Neuronal stem cell (in vitro differentiated cells): ENCODE measurements around the gene ZNF407.

ENCODE experiments used
- DNase-seq: peaks from one replicate; pipeline ENCODE4 v3.0.0-alpha.2; 2013; ENCODE audit warnings: low spot score
- H2AFZ ChIP-seq: one replicate; pipeline ENCODE4 v1.6.1; 2013; ENCODE audit warnings: mild to moderate bottlenecking, low read length, inconsistent platforms
- H2AK5ac ChIP-seq: 2 replicates; pipeline ENCODE4 v1.6.1; 2013; ENCODE audit warnings: low read depth, mild to moderate bottlenecking, inconsistent platforms, low read length, moderate library complexity, mixed read lengths
- H2BK120ac ChIP-seq: 2 replicates; pipeline ENCODE4 v1.6.1; 2013; ENCODE audit warnings: low read depth, mild to moderate bottlenecking, inconsistent platforms, low read length, moderate library complexity, mixed read lengths
- H2BK12ac ChIP-seq: one replicate; pipeline ENCODE4 v1.6.1; 2013; ENCODE audit warnings: low read length, inconsistent platforms
- H2BK15ac ChIP-seq: 2 replicates; pipeline ENCODE4 v1.6.1; 2013; ENCODE audit warnings: mild to moderate bottlenecking, low read length, inconsistent platforms, mixed read lengths
- H2BK5ac ChIP-seq: one replicate; pipeline ENCODE4 v1.6.1; 2013; ENCODE audit warnings: inconsistent platforms, mild to moderate bottlenecking, low read length, moderate library complexity
- H3K14ac ChIP-seq: one replicate; pipeline ENCODE4 v1.6.1; 2013; ENCODE audit warnings: low read length, inconsistent platforms
- H3K18ac ChIP-seq: 2 replicates; pipeline ENCODE4 v1.6.1; 2013; ENCODE audit warnings: low read length, inconsistent platforms
- H3K23ac ChIP-seq: 2 replicates; pipeline ENCODE4 v1.6.1; 2013; ENCODE audit warnings: low read depth, mild to moderate bottlenecking, mixed read lengths, low read length, inconsistent platforms; ENCODE audit not compliant: poor library complexity
- H3K27ac ChIP-seq: replicated peaks from 3 replicates; pipeline ENCODE4 v1.5.1; 2013; ENCODE audit warnings: low read length, inconsistent platforms
- H3K27me3 ChIP-seq, 3 experiments: 2 replicates each; pipeline ENCODE4 v1.6.1; 2013; ENCODE audit warnings: low read length in 3 of 3, mild to moderate bottlenecking in 2 of 3, inconsistent platforms in 1 of 3, low read depth in 1 of 3, mixed read lengths in 1 of 3, moderate library complexity in 1 of 3; ENCODE audit not compliant: control insufficient read depth in 3 of 3, insufficient read depth in 3 of 3
- H3K36me3 ChIP-seq, 2 donors: replicated peaks in 1 of 2; 2 replicates each; pipeline ENCODE4 v1.6.1; 2013; ENCODE audit warnings: low read length in 2 of 2; ENCODE audit not compliant: control insufficient read depth in 2 of 2, insufficient read depth in 2 of 2
- H3K4ac ChIP-seq: 2 replicates; pipeline ENCODE4 v1.6.1; 2013; ENCODE audit warnings: inconsistent platforms, mild to moderate bottlenecking, low read length, moderate library complexity
- H3K4me1 ChIP-seq, 2 donors: 1 replicate in 1 of 2; 2 replicates in 1 of 2; pipeline ENCODE4 v1.6.1; 2013; ENCODE audit warnings: low read length in 2 of 2, low read depth in 1 of 2; ENCODE audit not compliant: control insufficient read depth in 2 of 2, insufficient read depth in 1 of 2
- H3K4me2 ChIP-seq: one replicate; pipeline ENCODE4 v1.6.1; 2013; ENCODE audit warnings: mild to moderate bottlenecking, low read length, inconsistent platforms; ENCODE audit not compliant: insufficient read depth, poor library complexity, severe bottlenecking
- H3K4me3 ChIP-seq, 2 donors: 2 replicates each; pipeline ENCODE4 v1.5.1; 2013; ENCODE audit warnings: low read length in 2 of 2, mild to moderate bottlenecking in 2 of 2, inconsistent platforms in 1 of 2, moderate library complexity in 1 of 2
- H3K79me1 ChIP-seq: one replicate; pipeline ENCODE4 v1.6.1; 2013; ENCODE audit warnings: low read depth, mild to moderate bottlenecking, inconsistent platforms, low read length, moderate library complexity
- H3K9ac ChIP-seq: one replicate; pipeline ENCODE4 v1.6.1; 2013; ENCODE audit warnings: mild to moderate bottlenecking, low read depth, low read length, inconsistent platforms; ENCODE audit not compliant: poor library complexity
- H3K9me3 ChIP-seq, 2 donors: replicated peaks in 1 of 2; 2 replicates each; pipeline versions ENCODE3 to v1.6.1; 2013; ENCODE audit warnings: low read length in 2 of 2, mild to moderate bottlenecking in 2 of 2, inconsistent platforms in 1 of 2, low read depth in 1 of 2, mixed read lengths in 1 of 2, moderate library complexity in 1 of 2; ENCODE audit not compliant: control insufficient read depth in 2 of 2, insufficient read depth in 1 of 2
- H4K8ac ChIP-seq: one replicate; pipeline ENCODE4 v1.6.1; 2013; ENCODE audit warnings: low read depth, mild to moderate bottlenecking, inconsistent platforms, low read length, moderate library complexity
- H4K91ac ChIP-seq: one replicate; pipeline ENCODE4 v1.6.1; 2013; ENCODE audit warnings: low read length, low read depth, mild to moderate bottlenecking, inconsistent platforms; ENCODE audit not compliant: poor library complexity
- WGBS, 2 donors: extraction: QIAGEN DNeasy Blood & Tissue Kit; methylation state at CpG; one replicate each; pipeline ENCODE4 v1.1.7; 2013; ENCODE audit warnings: missing lambda C conversion rate in 2 of 2, mixed read lengths in 1 of 2; ENCODE audit not compliant: insufficient read length in 2 of 2, insufficient replicate concordance in 1 of 2; ENCODE audit errors: extremely low coverage in 2 of 2; 5-methylcytosine and 5-hydroxymethylcytosine counted together

Gene ZNF407

DNA sequence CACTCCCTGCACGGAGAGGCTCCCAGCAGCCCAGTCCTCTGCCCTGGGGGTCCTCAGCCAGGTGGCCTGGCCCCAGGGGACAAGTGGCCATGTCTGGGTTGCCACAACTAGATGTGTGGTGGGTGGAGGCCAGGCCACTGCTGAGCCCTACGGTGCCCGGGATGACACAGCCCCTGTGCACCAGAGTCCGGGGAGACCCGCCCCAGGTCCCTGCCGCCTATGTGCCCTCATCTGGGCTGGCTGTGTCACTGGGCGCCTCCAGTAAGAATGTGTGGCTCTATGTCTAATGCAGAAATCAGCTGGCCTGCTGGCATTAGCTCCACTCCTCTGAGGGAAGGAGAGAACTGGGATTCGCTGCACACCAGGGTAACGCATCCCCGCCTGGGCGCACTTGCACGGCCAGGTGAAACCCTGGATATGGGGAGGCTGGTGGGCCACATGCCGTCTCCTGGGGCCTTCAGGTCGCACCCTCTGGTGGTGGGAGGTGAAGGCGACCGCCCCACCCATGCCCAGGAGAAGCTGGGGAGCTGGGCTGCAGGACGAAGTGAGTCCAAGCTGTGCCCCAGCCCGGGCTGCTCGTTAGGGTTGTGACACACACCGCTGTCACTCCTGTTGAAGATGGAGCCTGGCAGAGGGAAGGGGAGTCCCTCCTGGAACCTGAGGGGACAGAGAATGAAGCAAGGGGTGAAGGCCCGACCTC is 475.2 kb downstream of the ZNF407 start:
- Histone ChIP-seq H3K4me1 (peaks cover 0 to 7% of the 10 kb centered on the region in 2 donors), H3K9ac (no peak overlapping the region), H3K36me3 (no peaks in the 10 kb centered on the region), H3K14ac (peak overlapping the region; percentile 91), H3K9me3 (peaks cover 0 to 1% of the 10 kb centered on the region in 2 donors), H3K4me2 (no peak overlapping the region), H3K27me3 (no peaks in the 10 kb centered on the region), H3K18ac (peak overlapping the region; percentile 61), H4K91ac (no peak overlapping the region), H2BK120ac (no peak overlapping the region), H4K8ac (no peak overlapping the region), H2AK5ac (peak overlapping the region; percentile 15), H2AFZ (no peak overlapping the region), H3K27ac (no peak overlapping the region), H3K4me3 (no peak overlapping the region), H3K79me1 (no peaks in the 10 kb centered on the region), H3K23ac (no peak overlapping the region), H3K4ac (no peak overlapping the region), H2BK5ac (peak overlapping the region; percentile 75), H2BK15ac (no peak overlapping the region), H2BK12ac (no peak overlapping the region)
- WGBS, 2 donors: no CpG with 5 or more reads among the region's 21 CpGs
- DNase-seq: no peak

DNA sequence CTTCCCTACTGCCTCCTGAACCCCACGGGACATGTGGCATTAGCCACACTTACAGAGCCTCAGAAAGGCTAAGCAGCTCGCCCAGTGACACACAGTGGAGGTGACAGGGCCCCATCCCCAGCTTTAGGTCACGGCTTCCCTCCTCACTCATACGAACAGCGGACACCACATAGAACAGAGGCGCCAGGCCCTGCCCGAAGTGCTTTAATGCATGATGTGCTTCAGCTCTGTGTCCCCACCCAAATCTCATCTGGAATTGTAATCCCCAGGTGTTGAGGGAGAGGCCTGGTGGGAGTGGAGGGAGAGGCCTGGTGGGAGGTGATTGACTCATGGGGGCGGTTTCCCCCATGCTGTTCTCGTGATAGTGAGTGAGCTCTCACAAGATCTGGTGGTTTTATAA is 476.0 kb downstream of the ZNF407 start:
- peaks cover 0 to 7% of the 10 kb centered on the region in 2 donors for H3K4me1 ChIP-seq
- H3K4me3 ChIP-seq: no peak overlapping the region
- H4K8ac ChIP-seq: no peak overlapping the region
- no peak overlapping the region for H3K4me2 ChIP-seq
- H2AFZ ChIP-seq: no peak overlapping the region
- H3K23ac ChIP-seq: no peak overlapping the region
- H3K27me3 ChIP-seq: no peaks in the 10 kb centered on the region
- H3K36me3 ChIP-seq: no peaks in the 10 kb centered on the region
- H3K9ac ChIP-seq: peak overlapping the region; percentile 14
- H4K91ac ChIP-seq: no peak overlapping the region
- H3K27ac ChIP-seq: no peak overlapping the region
- H3K18ac ChIP-seq: peak overlapping the region; percentile 16
- no peak overlapping the region for H2AK5ac ChIP-seq
- peak overlapping the region; percentile 47 for H2BK15ac ChIP-seq
- no peak overlapping the region for H2BK5ac ChIP-seq
- H3K79me1 ChIP-seq: no peaks in the 10 kb centered on the region
- H3K14ac ChIP-seq: no peak overlapping the region
- no peak overlapping the region for H2BK120ac ChIP-seq
- no peak overlapping the region for H3K4ac ChIP-seq
- DNase-seq: no peak
- H2BK12ac ChIP-seq: no peak overlapping the region
- peaks cover 0 to 6% of the 10 kb centered on the region in 2 donors for H3K9me3 ChIP-seq
- no CpG with 5 or more reads among the region's 9 CpGs for WGBS, 2 donors

DNA sequence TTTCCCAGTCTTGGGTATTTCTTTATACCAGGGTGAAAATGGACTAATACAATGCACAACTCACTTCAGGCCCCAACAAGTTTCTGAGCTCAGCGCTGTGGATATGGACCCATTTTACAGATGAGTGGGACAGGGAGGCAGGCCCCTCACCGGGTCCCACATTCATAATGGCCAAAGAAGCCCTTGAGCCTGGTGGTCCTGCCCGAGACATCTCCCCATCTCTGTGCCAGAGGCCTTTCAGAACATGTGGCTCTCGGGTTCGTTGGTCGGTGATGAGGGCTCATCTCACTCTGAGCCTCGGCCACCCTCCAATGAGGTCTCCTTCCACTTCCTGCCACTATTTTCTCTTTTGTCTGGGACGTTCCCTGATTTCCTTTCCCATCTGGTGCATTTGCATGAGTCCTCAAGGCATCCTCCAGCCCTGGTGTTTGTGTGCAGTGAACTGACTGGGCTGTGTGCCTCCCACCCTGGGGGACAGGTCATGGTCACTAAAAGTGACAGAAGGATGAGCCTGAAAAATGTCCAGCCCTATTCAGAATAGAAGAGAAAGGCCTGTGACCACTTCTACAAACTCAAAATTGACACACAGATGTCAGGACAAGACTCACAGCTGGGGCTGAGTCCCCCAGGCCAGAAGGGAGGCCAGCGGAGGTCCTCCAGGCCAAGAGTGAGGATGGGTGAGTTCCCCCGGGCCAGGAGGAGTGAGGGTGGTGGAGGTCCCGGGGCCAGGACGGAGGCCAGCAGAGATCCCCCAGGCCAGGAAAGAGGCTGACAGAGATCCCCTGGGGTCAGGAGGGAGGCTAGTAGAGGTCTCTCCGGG is 476.7 kb downstream of the ZNF407 start:
- H2BK120ac ChIP-seq: no peak overlapping the region
- H2AK5ac ChIP-seq: no peak overlapping the region
- H3K4me1 ChIP-seq: peaks cover 0 to 7% of the 10 kb centered on the region in 2 donors
- no CpG with 5 or more reads among the region's 13 CpGs for WGBS, 2 donors
- no peak overlapping the region for H4K91ac ChIP-seq
- H4K8ac ChIP-seq: no peak overlapping the region
- no peak overlapping the region for H3K4ac ChIP-seq
- H2BK15ac ChIP-seq: no peak overlapping the region
- H2AFZ ChIP-seq: no peak overlapping the region
- peak overlapping the region; percentile 75 for H3K14ac ChIP-seq
- no peaks in the 10 kb centered on the region for H3K27me3 ChIP-seq
- H3K27ac ChIP-seq: no peak overlapping the region
- H3K18ac ChIP-seq: peak overlapping the region; percentile 35
- H2BK12ac ChIP-seq: no peak overlapping the region
- peaks cover 0 to 6% of the 10 kb centered on the region in 2 donors for H3K9me3 ChIP-seq
- H2BK5ac ChIP-seq: no peak overlapping the region
- no peak overlapping the region for H3K4me2 ChIP-seq
- H3K36me3 ChIP-seq: no peaks in the 10 kb centered on the region
- no peak overlapping the region for H3K9ac ChIP-seq
- H3K23ac ChIP-seq: no peak overlapping the region
- H3K4me3 ChIP-seq: no peak overlapping the region
- DNase-seq: no peak
- no peaks in the 10 kb centered on the region for H3K79me1 ChIP-seq

DNA sequence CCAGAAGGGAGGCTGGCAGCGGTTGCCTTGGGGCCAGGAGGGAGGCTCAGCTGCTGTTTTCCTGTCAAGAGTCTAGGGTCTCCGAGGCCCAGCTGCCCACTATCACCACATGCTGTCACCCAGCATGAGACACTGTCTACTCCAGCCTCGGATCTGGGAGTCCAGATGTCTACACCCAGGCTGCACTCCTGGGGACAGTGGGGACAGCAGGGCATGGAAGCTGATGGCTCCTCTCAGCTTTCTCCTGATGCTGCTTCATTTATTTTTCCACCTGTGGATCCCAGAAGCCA is 477.3 kb downstream of the ZNF407 start:
- DNase-seq: no peak
- H2BK120ac ChIP-seq: no peak overlapping the region
- no CpG with 5 or more reads among the region's 3 CpGs for WGBS, 2 donors

More for the DNA sequence above, 477.3 kb downstream of the ZNF407 start:
- Histone ChIP-seq H3K18ac (no peak overlapping the region), H3K9ac (no peak overlapping the region), H3K9me3 (peaks cover 0 to 6% of the 10 kb centered on the region in 2 donors), H3K27me3 (no peaks in the 10 kb centered on the region), H2AK5ac (no peak overlapping the region), H2BK5ac (no peak overlapping the region), H3K4me2 (no peak overlapping the region), H4K91ac (no peak overlapping the region), H3K4me1 (peaks cover 0 to 7% of the 10 kb centered on the region in 2 donors), H4K8ac (no peak overlapping the region), H3K4ac (no peak overlapping the region), H3K23ac (no peak overlapping the region), H3K79me1 (no peaks in the 10 kb centered on the region), H2BK12ac (no peak overlapping the region), H3K36me3 (no peaks in the 10 kb centered on the region), H2AFZ (no peak overlapping the region), H3K14ac (peak overlapping the region; percentile 75), H2BK15ac (no peak overlapping the region), H3K4me3 (no peak overlapping the region), H3K27ac (no peak overlapping the region)
